Measurements from ENCODE around the gene HMGXB4. TPM values are rescaled to one million over a fixed set of nuclear protein-coding genes. Genes with fewer than 3 reads are reported as not detected.

HMGXB4 gene
- total RNA-seq, 1 donor from 2014 or later: 17.5 TPM

DNA sequence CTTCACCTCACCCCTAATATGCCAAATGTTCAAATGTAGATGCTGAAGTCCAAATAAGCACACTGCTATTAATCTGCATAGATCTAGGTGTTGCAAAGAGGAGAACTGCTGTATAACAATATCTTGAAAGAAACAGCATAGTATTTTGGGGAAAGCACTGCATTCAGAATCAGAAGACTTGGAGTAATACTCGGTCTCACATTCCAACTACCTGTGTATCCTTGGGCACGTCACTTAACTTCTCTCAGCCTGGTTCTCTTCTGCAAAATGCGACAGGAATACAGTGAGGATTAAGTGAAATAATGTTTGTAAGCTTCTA, 332 bp upstream of the HMGXB4 start:
- DNase-seq (ENCODE audit: low read depth, low spot score): no peak

DNA sequence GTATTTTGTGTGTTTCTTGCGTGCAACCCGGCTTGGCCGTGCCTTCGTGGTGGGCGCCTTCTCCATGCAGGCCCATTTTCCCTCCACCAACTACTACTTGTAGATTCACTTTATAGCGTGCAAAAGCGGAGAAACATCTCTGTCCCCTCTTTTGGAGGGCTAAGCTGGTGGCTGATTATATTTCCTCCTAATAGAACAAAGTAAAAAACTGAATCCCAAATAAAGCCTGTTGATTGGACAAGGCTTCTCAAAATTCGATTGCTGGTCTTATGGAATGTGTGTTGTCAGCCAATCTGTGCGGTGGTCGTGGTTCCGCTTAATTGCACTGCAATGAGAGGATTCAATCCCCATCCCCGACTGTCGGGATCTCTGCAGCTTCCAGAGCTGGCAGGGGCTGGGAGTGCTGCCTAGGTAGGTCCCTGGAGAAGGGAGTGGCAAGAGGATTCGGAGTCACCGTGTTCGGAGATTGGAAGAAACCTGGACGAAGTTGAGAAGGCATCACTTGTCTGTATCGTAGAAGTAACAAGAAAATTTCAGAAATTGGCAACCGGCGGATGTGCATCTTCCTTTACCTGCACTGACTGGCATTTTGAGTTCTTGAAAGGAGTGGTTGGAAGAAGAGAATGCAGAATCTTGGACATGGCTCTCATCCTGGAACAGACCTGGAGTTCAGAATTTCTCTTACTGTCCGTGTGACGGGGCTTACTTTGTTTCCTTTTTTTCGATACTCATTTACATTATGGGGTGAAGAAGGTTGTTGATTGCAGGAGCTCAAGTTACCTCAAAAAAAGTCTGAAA, 1.1 kb downstream of the HMGXB4 start:
- DNase-seq (ENCODE audit: low read depth, low spot score): no peak

DNA sequence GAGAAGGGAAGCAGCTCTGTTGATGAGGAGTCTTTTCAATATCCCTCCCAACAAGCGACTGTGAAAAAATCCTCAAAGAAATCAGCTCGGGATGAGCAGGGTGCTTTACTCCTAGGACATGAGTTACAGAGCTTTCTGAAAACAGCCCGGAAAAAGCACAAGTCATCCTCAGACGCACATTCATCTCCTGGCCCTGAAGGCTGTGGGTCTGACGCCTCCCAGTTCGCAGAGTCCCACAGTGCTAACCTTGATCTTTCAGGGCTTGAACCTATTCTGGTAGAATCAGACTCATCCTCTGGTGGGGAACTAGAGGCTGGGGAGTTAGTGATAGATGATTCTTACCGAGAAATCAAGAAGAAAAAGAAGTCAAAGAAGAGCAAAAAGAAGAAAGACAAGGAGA, 7.7 kb downstream of the HMGXB4 start:
- DNase-seq (ENCODE audit: low read depth, low spot score): no peak

DNA sequence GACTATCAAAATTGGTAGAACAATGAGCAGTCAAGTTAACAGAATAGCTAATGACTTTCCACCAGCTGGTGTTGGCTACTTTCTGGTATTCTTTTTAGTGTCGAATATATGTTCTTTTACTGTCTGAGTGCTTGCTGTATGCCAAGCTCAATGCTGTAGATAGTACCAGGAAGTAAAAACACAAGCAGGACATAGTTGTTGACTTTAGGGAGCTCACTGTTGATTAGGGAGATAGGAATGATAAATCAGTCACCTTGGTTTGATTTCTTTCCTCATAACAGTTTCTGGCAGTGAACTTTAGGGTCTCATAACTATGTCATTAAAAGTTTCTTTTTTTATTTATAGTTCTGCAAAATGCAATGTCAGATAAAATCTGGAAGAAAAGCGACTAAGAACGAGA, 9.0 kb downstream of the HMGXB4 start:
- no peak for DNase-seq (ENCODE audit: low read depth, low spot score)

DNA sequence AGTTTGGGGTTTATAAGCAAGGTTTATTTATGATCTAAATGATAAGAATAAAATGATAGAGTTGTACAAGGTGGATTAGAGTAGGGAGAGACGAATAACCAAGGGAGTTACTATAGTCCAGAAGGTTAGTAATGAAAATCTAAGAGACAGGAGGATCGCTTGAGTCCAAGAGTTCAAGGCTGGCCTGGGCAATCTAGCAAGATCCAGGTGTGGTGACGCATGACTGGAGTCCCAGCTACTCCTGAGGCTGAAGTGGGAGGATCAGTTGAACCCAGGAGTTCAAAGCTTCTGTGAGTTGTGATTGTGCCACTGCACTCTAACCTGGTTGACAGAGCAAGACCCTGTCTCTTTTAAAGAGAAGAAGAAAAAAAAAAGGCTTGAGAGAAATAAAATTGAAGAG, 12.3 kb downstream of the HMGXB4 start:
- no peak for DNase-seq (ENCODE audit: low read depth, low spot score)

DNA sequence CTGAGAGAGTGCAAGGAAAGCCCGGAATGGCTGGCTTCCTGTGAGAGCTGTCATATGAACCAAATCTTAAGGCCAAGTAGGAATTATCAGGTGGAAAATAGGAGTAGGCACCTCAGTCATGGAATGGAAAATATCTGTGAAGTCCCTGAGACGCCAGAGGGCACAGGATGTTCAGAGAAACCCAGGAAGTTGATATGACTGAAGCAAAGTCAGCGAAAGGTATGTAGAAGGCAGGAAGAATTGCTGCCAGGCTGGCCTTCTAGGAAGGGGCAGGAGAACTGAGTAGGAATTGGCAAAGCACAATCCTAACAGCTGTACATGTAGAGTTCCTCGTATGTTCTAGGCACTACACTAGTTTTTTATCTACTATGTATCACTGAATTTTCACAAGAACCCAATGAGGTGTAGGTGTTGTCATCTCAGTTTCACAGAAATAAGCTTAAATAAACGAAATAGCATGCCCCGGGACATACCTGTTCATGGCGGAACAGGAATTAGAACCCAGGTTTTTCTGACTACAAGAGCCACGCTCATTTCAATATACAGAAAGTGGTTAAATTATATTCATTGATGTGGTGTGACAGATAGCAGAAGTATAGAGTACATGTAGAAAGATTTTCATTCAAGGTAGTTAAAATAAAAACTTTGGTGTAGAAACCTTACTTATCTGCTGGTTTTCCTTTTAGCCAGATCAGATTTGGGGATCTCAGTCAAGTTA, 17.0 kb downstream of the HMGXB4 start:
- no peak for DNase-seq (ENCODE audit: low read depth, low spot score)

DNA sequence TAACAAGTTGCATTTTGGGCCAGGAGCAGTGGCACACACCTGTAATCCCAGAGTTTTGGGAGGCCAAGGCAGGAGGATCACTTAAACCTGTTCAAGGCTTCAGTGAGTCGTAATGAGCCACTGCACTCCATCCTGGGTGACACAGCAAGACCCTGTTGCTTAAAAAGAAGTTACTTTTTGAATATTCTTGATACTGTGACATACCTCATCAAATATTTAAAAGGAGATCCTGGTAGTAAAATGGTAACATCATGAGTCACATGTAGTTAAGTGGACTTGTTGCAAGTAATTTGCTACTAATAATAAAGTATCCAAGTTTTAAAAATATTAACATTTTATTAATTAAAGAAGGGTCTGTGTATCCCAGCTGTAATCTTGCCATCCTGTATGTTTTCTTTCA, 18.3 kb downstream of the HMGXB4 start:
- no peak for DNase-seq (ENCODE audit: low read depth, low spot score)

DNA sequence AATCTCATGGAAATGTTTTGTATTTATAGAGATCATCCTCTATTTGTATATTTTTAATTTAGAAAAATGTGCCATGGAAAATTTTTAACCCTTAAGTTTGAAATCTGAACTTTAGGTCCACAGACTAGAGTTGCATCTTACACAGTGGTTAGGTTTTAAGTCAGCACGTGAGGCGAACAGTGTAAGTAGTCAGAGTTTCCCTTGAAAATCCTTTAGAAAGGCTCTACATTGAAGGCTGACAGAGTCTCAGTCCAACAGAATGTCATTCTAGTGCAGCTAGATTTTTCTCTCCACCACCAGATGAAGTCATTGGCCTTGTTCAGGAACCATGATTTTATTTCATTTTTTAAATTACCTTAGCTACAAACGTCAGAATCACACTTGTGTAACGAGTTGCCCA, 18.7 kb downstream of the HMGXB4 start:
- DNase-seq (ENCODE audit: low read depth, low spot score): no peak

DNA sequence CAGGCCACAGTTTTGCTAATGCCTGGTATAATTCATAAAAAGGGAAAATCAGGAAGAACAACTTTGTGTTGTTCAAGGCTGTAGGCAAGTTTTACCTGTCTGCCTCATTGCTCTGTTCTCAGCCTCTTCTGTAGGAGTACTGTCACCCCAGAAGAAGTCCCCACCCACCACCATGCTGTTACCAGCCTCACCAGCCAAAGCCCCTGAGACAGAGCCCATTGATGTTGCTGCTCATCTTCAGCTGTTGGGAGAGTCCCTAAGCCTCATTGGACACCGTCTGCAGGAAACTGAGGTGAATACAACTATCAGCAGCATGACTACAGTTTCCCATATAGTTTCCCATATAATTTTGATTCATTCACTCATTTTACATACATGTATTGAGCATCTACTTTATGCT, 30.8 kb downstream of the HMGXB4 start:
- DNase-seq (ENCODE audit: low read depth, low spot score): no peak

DNA sequence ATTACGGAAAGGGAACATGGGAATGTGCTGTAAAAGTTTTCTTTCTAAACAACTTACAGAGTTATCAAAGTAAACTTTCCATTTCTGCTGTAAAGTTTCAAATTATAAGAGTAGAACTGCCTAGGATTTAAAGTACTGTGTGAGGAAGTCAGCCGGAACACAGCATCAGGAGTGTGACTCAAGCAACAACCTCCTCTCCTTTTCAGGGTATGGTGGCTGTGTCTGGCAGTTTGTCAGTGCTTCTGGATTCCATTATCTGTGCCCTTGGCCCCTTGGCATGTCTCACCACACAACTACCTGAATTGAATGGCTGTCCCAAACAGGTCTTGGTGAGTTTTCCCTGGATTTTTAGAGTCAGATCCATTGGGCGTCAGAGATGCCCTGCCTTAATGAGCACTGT, 35.5 kb downstream of the HMGXB4 start:
- DNase-seq (ENCODE audit: low read depth, low spot score): no peak

DNA sequence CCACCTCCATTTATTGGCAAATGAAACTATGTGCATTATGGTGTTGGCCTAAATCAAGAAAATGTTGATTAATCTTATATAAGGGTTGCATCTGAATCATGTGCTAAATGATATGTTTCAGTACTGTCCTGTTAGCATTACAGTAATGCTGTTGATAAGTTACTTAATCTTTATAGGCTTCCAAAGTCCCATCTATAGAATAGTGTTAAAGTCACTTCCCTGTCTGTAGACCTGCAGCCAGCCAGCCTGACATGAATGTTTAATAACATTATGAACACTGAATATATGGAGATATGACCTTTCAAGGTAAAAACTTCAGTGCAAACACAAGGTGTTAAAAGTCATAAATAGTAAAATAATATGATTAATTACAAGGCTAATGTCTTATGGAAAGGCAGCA, 38.8 kb downstream of the HMGXB4 start:
- DNase-seq (ENCODE audit: low read depth, low spot score): no peak

DNA sequence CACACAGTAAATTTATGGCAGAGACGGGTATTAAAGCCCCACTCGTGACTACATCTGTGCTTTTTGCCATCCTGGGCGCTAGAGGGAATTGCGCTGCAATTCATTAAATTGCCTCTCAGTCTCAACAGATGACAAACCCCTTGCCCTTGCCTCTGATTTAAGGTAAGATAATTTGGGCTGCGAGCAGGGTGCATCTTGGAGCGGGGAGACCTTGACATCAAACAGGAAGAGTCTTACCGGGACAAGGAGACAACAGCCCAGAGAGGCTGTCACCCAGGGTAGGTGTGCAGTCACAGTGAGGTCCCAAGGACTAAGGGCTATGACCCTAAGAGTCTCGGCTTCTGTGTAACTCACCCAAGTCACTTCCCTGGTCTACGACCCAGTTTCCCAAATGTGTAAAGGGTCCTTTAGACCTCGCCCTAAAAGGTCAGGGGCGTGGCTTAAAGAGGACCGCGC, 42.0 kb downstream of the HMGXB4 start:
- DNase-seq (ENCODE audit: low read depth, low spot score): no peak

DNA sequence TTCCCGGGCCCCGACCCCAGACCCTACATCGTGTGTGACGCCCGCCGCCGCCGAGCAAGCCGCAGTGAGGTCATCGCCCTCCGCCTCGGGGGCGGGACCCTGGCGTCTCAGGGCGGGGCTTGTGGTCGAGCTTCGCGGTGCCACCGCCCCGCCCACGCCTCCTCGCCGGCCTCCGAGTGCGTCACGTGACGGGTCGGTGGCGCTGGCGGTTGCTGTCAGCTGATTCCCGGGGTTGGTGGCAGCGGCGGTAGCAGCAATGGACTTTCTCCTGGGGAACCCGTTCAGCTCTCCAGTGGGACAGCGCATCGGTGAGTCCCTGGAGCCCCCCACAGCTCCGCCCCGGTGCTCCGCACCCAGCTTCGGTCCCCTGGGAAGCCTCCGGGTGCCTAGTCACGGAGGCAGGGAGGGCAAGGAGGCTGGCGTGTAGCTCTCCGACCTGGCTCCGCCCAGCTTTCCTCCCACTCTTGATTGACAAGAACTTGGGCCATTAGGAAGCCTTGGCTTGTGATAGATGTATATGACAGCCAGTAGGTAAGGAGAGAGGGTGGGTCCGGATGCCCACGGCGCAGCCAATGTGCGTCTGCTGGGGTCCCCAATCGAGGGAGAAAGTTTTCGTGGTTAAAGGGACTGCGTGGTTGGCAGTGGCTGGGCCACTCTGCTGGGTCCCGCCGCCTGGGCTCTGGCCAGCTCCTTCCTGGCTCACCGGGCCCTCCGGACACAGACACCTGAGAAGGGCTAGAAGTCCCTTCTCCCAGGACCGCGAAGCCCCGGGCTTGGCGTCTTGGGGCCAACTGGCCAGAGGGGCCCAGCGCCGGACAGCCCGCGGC, 42.6 kb downstream of the HMGXB4 start, which contains the start of gene TOM1:
TOM1 (plus strand) TSS at position 222 of the 827 bp plus-strand sequence; CDS start at position 257, 35 bp downstream.
- DNase-seq (ENCODE audit: low read depth, low spot score): peak; percentile 97

DNA sequence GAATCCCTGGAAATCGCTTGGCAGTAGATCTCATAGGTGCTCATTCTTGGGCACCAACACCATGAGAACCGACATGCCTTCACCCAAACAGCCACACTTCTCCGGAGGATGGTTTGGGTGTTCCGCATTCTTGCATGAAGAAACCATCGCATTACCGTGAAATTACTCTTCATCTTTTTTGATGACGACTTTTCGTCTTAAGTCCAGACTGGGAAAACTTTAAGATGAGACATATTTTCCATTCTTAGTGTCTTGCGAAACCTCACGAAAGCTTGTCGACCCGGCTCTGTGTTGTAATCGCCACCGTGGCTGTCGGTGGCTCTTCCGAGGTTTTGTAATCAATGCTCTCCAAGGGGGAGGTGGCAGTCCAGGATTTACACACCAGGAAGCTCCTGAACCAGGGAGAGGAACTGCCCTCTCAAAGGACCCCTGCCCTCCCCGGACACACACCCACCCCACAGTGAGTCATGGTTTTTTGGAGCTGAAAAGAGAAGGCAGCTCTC, 44.1 kb downstream of the HMGXB4 start:
- DNase-seq (ENCODE audit: low read depth, low spot score): no peak

DNA sequence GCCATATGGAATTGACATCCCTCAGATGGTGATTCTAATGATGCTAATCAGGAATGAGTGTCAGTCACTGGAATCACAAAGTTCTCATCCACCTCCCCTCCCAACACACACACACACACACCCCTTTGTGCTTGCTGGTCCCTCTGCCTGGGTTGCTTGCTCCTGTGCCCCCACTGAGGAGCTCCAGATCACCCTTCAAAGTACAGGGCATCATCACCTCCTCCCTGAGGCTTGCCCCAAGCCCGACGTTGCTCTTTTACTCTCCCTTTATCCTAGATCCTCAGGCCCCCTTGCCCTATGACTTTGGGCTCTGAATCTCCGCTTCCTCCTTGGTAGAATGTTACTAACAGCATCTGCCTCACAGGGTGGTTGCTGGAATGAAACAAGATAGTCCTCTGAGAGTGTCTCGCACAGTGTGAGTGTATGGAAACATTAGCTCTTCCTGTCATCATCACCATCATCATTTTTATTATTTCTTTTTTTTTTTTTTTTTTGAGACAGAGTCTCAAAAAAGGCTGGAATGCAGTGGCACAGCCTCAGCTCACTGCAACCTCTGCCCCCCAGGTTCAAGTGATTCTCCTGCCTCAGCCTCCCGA, 45.8 kb downstream of the HMGXB4 start:
- DNase-seq (ENCODE audit: low read depth, low spot score): no peak

DNA sequence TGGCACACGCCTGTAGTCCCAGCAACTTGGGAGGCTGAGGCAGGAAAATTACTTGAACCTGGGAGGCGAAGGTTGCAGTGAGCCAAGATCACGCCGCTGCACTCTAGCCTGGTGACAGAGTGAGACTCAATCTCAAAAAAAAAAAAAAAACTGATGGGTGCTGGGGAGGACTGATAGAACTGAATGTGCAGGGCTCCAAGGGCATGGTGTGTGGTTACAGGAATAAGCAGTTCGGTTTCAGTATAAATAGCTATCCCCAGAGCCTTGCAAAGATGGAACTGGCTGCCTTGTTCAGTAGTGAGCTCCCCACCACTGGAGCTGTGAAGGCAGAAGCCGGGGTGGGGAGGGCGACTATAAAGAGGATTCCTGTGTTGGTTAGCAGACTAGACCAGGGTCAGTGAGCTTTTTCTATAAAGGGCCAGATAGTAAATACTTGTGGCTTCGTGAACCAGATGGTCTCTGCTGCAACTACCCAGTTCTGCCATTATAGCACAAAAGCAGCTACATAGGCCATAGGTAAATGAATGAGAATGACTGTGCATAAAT, 48.3 kb downstream of the HMGXB4 start:
- DNase-seq (ENCODE audit: low read depth, low spot score): no peak

DNA sequence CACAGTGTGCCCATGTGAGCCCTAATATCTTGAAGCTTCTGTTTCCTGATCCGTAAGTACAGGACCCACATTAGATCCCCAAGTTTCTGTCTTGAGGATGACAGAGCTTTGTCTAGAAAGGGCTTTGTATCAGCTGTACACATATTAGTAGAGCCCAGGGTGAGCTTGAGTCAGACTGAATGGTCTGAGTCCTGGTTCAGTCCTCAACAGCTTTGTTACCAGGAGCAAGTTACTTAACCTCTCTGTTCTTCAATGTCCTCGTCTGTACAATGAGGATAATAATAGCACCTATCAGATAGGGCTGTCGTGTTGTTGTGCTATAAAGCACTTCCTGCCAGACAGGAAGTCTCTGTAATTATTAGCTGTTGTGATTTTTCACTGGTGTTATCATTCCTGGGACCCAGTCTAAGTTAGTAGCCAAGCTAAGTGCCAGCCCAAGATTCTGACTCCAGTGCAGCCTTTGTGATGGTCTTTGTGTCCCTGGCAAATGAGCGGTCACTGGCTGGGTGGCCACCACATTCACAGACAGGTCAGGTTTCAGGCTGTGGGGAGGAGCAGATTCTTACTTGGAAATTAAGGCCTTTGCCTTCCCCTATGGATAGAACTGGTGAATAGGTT, 49.2 kb downstream of the HMGXB4 start:
- peak; percentile 36 for DNase-seq (ENCODE audit: low read depth, low spot score)

DNA sequence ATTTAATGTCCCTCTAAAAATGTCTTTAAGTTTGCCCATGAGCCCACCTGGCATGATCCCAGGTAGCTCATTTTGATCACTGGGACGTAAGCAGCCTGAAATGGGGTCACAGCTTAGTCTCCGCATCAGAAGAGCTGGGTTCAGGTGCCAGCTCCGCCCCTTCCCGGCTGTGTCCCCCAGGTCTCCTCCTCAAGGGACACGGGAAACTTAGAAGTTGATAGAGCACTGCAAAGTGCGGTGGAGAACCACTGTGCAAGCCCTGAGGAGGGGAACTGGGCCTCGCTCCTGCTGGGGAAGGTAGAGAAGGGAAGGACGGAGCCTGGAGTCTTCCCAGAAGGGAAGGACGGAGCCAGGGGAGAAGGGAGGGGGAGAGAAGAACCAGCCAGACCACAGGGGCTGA, 50.1 kb downstream of the HMGXB4 start:
- no peak for DNase-seq (ENCODE audit: low read depth, low spot score)

DNA sequence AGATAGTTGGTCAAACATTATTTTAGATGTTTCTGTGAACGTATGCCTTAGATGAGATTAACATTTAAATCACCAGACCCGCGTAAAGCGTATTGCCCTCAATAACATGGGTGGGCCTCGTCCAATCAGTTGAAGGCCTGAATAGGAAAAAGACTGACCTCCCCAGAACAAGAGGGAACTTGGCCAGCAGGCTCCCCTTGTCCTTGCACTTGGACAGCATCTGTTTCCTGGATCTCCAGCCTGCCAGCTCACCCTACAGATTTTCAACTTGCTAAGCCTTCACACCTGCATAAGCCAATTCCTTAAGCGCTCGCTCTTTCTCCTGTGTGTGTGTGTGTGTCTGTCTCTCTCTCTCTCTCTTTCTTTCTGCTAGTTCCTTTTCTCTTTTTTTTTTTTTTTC, 50.6 kb downstream of the HMGXB4 start:
- no peak for DNase-seq (ENCODE audit: low read depth, low spot score)

DNA sequence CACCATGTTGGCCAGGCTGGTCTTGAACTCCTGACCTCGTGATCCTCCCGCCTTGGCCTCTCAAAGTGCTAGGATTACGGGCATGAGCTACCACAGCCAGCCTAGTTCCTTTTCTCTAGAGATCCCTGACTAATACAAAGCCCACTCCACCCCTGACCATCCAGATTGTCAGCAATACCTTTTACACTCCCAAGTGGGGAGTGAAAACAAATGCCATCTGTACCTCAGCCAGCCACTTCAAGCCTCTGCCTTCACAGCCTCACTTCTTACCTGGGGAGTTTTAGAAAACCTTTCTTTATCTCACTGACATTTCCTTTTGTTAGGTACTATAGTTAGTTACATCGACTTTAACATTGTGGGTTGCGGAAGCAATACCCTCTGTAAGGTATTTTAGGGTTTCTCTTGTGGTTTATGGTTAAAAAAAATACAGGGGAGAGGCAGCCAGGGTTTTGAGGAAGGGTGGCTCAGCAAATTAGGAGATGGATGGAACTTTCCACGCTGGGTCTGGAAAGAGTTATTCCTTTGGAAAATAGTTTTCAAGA, 51.3 kb downstream of the HMGXB4 start:
- no peak for DNase-seq (ENCODE audit: low read depth, low spot score)
